Measurements from ENCODE around the gene STARD13.
"Not testable (repeated sequence)": the region's sequence is repeated elsewhere in the genome, so short reads cannot be mapped to it uniquely, and the experiment has no call there.

The STARD13 gene

DNA sequence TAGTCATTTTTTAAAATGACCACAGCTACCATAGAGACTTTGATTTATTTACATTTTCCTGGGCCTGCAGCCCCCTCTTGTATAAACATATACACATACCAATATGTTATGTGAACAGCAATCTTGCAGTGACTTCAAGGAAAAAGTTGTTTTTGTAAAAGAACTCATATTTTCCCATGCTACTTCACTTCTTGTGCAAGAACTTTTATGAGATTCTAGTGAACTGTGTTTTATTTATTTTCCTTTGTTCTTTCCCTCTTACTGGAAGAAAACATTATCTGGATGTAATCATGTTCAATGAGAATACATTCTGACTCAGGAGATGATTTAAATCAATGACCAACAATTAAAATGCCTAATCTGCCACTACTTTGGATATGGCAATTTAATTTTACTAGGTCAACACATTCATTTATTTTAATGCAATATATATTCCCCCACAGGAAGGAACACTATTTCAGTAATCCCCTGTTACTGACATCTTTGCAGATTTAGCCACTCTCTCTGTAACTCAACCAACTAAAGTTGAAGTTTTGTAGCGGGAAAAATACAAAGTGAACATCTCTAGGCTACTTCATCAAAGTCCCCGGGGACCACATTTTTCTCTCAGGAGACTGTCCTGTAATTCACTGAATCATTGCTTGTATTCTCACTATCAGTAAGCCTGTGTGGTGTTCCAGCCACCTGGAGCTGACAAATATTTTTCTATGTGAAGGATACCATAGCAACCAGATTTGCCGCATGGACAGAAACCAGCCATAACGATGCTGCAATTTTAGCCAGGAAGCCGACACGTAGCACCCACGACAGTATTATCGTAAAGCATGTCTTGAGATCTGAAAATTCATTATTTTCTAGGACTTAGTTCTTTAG lies 90.5 kb downstream of the STARD13 start:
- DNase-seq: peak; percentile 94

DNA sequence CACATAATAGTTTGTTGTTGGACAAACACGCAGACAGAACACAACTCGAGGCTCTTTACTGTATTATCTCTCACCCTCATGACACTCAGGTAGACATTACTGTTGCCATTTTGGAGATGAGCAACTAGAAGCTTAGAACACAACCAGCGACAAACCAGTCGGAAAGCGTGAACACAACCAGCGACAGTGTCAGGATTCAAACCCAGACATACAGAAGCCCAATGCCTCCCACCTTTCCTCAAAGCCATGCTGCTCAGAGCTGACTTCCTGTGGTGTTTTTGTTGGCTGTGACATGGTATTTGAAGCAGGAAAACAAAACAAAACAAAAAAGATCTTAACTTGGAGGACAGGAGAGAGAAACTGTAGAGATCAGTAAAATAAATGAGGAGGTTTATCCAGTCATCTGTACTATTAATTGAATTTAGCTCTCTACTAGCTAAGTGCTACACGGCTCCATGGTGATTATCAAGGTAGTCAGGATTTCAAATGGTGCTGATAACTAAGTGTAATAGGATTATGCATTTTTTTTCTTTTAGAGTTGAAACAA lies 92.1 kb downstream of the STARD13 start:
- peak; percentile 61 for DNase-seq

DNA sequence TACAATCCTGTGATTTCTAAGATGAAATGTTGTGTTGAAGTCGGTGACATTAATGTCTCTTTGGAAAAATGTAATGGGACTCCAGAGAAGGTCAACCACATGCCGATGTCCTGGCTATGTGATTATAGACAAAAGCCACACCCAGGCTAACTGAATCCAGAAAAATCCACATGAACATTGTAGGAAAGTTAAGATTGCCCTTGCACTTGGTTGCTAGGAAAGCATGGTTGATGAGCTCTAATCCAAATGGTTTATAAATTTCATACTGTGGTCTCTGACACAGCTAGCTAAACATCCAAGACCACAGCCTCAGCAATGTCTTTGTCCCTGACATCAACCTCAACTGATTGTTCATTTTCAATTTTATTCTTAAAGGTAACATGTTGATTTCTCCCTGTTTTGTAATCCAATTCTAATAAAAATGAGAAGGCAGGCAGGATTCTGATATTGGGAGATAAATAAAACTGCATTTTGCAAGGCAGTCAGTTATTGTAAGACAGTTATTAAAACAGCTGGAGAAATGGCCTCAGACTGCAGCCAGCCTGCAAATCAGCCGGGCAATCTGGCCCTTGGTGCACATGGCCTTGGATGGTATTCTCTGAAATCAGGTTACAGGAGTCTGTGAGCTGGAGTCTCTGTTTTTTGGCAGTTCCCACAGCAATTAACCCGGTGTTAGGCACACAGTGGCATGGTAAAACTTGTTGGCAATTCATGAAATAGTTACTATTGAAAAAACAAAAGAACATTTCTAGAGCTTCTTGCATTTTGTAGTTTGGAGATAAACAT lies 93.9 kb downstream of the STARD13 start:
- DNase-seq: peak; percentile 65

DNA sequence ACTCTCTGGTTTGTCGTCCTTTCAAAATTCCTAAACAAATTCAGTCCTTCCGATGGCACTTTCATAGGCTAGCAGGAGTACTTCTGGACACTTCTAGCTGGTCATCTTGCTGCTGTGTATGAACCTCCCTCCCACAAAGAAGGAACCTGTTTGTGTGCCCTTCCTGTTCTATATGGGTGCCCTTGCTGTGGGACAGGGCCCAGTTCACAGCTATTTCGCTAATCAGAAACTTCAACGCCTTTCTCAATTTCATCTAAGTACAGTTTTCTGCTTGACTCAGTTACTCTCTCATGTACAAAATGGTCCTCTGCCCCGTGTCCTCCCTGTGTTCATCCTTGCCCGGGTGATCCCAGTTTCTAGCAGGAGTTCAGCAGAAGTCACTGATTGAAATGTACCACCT lies 96.1 kb downstream of the STARD13 start:
- DNase-seq: no peak

DNA sequence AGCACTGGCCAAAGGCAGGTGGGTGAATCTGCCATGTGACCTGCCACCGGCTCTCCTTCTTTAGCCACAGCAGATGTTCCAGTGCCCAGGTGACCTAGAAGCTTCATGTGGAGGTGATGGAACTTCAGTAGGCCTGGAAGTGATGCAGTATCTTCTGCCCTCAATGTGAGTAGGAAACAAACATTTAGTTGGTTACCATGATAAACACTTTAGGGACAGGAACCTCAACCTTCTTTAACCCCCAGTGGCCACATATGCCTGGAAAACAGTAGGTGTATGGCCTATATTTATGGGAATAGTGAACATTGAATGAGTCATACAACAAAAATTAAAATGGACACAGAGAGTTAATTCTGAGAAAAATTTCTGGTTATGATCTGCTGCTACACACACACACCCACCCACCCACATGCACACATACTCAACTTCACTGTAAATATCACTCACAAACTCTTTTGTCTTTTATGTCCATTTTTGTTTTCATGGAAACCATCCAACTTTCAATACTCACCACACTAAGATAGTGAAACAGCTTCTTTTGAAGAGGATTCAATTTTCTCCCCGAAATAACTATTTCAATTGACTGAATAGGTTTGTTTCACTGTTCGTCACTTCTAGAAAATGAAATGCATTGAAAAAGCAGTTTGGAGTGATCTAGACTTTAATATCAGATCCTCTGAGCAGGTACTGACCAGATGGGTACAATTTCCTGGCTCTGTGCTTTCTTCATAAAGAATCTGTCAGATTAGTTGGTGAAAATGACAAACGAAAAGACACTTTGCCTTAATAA lies 97.3 kb downstream of the STARD13 start:
- DNase-seq: no peak

DNA sequence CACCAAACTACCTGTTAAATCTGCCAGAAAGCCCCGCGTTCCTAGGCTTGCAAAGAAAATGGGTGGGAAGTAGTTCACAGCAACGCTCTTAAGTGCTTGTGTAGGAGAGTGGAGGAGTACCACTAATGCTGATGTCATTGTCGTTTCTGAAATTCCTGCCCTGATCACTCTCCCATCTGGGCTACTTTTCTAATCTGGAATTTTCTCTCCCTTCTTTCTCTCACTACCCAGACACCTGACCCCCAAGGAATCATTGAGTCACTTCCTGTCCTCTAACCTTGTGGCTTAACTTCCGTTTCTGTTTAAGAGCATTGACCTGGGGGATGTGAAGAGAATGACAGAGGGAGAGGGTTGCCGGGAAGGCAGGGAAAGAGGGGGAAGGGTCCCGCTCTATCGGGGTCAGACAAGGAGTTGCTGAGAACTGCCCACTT lies 98.7 kb downstream of the STARD13 start:
- no peak for DNase-seq

DNA sequence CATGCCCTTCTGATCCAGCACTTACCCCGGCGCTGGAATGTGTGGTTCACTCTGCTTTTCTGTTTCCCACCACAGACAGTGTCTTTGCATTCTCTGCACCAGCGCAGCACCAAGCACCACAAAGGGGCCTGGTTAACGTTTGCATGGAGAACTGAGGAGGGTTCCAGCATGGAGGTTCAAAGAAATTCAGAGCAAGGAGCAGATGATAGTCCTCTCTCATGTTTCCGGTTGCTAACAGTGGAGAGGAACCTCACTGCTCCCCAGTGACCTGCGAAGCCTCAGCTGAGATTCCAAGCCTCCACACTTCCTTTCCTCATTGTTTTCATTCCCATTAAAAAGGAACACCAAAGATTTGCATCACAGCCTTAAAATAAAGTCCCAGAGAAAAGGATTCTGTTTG lies 99.7 kb downstream of the STARD13 start:
- DNase-seq: no peak

DNA sequence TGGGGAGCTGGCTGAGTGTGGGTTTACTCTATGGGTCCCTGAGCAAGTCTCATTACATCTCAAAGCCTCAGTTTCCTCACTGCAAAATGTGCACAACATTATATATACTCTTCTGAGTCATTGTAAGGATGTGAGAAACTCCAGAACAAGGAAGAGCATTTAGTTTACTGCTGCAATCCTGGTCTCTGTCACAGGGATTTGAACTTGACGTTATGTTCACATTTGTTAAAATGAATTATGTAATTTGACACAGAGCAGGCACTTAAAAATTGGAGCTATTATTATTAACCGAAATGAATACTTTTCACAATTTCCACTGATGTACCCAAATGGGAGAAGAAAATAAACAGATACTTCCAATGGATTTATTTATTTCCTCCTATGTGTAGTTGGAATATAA lies 101.0 kb downstream of the STARD13 start:
- DNase-seq: no peak

DNA sequence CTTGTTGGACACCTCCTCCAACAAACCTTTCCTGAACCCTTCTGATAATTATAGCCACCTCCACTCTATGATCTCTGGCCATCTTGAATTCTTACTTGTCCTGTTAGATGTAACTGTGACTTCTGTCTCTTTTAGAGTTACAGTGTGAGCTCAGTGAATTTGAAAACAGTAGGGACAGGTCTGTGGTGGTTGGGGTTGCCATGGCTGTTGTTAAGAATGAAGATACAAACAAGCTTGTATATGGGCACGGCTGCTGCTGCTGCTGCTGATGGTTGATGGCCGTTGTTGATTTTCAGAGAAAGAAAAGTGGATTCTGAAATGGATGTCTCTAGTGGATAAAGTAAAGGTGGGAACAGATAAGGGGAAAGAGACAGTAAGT lies 101.5 kb downstream of the STARD13 start:
- DNase-seq: no peak

DNA sequence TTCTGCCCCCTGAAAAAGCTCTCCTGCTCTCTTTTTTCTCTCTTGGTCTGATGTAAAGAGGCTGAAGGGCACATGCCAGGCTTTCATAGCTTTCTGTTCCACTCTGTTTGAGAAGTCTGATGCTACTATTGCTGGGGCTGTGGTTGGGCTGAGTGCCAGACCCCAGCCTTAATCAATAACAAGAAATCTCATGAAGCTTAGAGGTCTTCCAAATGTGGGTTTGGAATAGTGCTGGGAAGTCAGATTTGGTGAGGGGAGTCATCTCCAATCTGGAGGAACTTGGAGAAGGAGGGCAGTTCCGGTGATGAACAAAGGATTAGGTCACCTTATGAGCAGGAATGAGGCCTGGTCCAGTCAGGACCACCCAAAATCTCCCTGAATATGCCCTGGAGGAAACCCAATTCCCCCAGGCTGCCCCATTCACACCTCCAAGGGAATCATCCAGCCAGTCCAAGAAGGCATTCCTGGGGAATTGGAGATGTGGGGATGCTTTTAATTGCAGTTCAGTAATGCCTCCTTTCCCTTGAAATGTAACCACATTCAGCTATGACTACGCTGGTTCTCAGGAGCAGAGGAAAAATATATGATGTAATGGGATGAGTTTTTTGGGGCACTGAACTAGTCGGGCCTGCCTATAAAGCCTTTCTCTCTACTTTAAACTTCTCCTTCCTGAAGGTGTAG lies 102.0 kb downstream of the STARD13 start:
- DNase-seq: peak; percentile 89

DNA sequence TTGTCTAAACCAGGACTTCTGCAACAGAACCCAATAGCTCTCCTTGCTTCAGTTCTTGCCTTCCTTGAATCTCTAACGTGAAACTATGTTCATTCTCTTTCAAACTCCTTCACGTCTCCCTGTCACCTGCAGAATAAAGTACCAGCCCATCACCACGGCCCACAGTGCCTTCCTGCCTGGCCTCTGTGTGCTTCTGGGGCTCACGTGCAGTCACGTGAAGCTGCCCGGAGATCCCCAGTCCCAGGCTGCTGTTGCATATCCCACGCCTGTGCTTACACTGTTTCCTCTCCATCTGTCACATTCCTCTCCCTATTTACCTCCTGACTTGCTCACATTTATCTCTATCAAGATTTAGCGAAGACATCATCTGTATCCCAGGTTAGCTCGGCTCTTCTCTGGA lies 102.8 kb downstream of the STARD13 start:
- DNase-seq: no peak

DNA sequence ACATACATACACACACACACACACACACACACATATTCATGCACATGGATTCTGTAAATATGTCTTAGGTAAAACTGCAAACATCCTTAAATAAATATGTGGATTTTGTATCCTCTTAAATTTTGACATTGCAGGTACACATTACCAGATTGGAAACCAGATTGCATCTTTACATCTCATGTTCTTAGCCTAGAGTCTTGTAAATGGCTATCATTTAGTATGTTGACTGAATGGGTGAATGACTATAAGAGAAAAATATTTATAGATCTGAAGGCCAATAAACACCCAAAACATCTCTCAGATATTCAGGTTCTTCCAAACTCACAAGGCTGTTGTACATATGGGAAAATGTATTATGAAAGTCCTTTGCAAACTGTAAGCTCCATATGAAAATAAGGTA lies 104.3 kb downstream of the STARD13 start:
- DNase-seq: no peak

DNA sequence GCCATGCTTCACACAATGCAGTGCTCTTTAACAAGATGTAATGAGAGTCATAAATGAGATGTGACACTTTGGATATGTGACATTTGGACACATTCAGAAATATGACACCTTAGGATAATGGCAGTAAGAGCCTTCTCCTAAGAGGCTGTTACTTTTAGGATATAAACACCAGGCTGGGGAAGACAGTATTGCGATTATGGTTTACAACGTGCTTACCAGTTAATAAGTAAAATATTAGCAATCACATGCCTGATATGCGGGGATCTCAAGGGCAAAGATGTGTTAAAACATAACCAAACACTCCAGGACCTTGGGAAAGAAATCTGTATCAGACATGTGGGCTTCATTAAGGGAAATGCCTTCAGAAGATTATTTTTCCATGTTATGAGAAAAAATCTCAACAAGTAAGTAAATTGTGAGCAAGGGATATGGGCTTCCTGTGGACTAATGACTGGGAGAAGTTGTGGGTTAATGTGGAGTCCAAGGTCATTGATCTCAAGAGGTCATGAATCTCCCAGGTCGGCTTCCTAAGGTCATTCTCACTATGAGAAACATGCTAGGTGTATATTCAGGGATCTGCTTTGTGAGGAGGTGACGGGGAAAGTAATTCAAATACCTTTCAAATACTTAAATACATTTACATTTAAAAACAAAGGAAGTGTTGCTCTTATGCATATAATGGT lies 105.3 kb downstream of the STARD13 start:
- no peak for DNase-seq

DNA sequence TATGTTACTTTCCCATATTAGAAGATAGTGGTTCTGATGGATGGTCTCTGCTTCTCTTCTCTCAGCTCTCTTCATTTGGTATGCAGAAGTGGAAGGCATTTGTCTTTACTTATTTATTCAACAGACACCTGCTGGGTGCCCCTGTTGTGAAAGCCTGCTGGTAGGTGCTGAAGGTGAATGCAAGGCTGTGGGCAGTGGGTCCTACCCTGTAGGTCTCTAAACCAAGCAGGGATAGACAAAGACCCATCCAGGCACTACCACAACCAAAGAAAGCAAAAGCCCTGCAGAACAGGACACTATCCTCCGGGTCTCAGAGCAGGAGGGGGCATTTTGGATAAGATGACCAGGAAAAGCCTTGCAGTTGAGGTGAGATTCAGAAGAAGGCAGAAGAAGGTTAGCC lies 106.1 kb downstream of the STARD13 start:
- no peak for DNase-seq

DNA sequence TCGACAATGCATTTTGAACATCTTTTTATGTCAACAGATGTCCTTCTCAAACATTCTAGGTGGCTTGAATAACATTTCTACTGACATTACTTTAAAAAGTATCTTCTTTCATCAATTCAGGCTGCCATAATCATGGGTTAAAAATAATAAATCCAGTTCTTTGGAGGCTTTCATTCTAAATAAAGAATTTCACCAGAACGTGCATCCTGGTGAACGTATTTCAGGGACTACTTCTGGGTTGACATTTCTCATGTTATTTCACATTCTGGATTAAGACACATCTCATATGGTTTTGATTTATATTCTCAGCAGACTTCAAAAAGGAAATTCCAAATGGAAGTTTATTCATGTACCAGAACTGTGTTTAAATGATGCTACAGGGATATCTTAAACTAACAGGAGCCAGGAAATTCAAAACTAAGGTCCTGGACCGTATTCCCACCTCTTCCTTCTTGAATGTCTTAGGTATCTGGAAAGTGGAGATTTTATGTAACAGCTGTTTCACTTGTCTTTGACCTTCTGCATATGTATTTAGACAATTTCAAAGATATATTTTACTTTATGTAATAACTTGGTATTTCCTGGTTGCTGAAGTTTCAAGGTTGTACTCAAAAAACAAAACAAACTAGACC lies 107.2 kb downstream of the STARD13 start:
- peak; percentile 64 for DNase-seq

DNA sequence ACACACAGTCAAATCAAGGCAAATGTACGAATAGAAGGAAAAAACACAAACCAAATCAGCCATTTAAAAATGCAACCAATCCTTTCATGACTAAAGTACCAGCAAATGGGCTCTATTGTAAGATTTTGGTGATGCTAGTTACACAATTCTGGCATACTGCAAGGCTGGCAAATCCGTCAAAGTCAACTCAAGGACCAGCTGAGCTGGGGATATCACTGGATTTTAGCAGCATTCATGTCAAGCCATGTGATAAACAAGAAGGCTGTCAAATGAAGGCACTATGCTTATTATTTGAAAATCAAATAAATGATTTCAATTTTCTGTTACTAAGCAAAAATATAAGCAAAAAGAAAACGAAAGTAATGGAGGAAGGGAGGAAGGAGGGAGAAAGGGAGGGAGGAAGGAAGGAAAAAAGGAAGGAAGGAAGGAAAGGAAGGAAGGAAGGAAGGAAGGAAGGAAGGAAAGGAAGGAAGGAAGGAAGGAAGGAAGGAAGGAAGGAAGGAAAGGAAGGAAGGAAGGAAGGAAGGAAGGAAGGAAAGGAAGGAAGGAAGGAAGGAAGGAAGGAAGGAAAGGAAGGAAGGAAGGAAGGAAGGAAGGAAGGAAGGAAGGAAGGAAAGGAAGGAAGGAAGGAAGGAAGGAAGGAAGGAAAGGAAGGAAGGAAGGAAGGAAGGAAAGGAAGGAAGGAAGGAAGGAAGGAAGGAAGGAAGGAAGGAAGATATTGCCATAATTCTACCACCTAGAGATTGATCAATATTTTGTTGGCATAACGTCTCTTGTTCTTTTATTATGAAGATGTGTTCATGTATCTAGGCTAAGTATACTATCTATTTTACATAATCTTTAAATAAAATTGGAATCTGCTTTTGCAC lies 108.0 kb downstream of the STARD13 start:
- not testable (repeated sequence) for DNase-seq

DNA sequence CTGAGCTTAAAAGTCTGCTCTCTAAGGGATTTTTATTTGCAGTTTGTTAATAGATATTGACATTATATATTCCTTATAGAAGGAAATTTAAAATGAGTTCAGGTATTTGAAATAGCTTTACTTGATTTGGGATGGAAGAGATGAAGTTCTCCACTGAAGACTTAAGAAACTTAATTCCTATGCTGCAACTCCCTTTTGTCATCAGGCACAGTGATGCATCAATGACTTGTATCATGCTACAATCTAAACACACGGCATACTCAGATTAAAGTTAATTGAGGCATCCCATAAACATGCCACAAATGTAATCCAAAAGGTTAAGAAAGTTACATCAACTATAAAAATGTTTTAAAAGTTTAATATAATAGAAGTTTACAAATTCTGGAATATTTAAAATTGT lies 109.0 kb downstream of the STARD13 start:
- no peak for DNase-seq

DNA sequence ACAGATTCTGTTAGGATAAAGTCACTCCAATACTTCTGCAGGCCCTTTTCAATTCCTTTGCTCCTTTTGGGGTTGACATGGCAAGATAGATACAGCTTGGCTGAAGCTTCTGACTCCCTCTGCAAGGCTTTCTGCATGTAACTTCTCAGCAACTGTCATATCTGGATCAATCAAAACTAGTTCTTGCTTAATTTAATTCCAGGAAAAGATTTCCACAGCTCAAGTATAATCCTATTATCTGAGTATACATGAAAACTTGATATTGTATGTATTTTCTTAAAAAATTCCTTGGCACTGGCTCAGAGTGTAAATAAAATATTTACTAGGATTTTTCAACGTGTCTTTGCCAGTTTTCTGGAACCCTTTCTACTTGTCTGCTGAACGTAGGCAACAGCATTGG lies 109.6 kb downstream of the STARD13 start:
- DNase-seq: no peak

DNA sequence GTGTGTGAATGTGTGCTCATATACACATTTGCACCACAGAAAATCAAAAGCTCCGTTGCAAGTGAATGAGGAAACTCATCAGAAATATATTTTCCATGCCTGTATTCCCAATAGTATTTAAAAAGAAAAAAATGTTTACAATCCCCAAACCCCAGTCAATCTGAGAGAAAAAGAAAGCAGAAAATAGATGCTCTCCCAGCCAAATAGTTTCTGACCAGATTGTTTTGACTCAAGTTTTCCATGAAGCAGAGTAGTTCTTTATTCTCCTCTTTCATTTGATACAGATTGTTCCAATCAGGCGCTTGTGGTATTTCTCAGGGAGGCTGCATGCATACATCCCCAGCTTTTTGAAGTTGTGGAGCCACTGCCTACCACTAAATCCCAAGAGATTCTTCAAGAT lies 110.6 kb downstream of the STARD13 start:
- peak; percentile 94 for DNase-seq

DNA sequence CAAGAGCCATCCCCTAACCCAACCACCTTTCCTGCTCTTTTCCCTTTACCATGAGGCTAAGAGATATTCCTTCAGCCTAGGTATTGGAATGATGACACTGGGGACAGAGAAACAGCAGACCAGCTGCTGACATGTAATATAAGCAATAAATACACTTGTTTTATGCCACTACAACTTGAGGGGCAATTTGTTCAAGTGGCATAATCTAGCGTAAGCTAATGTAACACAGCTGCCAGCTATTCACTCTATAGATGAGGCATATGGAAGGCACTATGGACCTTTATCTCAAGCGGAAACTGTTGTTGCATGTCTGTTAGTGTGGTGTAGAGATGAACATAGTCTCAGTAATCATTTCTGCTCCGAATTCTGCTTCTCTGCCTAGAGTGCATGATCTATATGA lies 111.1 kb downstream of the STARD13 start:
- DNase-seq: no peak

All from fibroblast of skin of scalp (primary cell).